HG02852 (cell line): ENCODE measurements around the gene SLC9A6.
A peak's percentile ranks its signal among the peaks of the same experiment; 100 is the strongest.
"Not testable (repeated sequence)": the region's sequence is repeated elsewhere in the genome, so short reads cannot be mapped to it uniquely, and the experiment has no call there.

Source experiments
- ATAC-seq: cut with Tn5 transposase; IDR thresholded peaks from one replicate; pipeline ENCODE4 v1.9.1; 2021; ENCODE audit warnings: mild to moderate bottlenecking, moderate library complexity; ENCODE audit not compliant: unreplicated experiment

SLC9A6 gene

DNA sequence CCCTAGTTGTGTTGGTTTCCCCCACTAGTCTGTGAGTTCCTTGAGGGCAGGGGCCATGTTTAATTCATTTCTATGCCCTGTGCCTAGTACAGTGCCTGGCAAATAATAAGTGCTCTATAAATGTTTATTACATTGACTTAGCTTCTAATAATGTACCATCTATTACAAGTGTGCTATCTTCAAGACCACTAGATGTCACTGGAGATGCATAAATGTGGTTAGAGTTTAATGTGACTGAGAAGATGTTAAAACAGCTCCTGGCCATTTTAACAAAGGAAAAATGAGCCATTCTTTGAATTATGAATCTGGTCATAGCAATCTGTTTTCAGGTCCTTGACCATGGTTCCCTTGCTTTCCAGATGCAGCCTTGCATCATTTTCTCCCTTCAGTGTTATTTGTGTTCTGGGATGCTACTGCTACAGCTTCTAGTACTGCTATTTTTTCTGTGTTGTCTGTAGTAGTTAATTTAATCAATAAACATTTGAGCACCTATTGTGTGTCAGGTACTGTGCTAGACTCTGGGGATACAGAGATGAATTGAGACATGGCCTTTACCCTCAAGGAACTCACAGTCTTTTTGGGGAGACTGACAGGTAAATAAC, 43.2 kb downstream of the SLC9A6 start:
- ATAC-seq: peak; percentile 63

DNA sequence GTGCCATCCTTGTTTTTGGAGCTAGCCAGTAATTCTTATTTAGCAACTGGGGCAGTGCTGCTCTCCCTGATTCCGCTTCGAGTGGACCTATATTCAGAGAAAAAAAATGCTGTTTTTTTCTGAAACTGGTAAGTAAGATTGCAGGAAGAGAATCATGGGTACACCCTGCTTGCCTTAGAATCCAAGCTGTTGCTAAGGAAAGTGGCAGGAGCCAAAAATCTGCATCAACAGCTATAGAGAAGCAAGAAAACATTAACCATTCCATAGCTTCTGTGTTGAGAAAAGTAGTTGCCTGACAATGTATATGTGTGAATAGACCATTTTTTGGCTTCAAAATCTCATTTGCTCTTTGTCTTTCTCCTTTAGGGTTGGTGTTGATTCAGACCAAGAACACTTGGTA, 44.5 kb downstream of the SLC9A6 start:
- ATAC-seq: no peak

DNA sequence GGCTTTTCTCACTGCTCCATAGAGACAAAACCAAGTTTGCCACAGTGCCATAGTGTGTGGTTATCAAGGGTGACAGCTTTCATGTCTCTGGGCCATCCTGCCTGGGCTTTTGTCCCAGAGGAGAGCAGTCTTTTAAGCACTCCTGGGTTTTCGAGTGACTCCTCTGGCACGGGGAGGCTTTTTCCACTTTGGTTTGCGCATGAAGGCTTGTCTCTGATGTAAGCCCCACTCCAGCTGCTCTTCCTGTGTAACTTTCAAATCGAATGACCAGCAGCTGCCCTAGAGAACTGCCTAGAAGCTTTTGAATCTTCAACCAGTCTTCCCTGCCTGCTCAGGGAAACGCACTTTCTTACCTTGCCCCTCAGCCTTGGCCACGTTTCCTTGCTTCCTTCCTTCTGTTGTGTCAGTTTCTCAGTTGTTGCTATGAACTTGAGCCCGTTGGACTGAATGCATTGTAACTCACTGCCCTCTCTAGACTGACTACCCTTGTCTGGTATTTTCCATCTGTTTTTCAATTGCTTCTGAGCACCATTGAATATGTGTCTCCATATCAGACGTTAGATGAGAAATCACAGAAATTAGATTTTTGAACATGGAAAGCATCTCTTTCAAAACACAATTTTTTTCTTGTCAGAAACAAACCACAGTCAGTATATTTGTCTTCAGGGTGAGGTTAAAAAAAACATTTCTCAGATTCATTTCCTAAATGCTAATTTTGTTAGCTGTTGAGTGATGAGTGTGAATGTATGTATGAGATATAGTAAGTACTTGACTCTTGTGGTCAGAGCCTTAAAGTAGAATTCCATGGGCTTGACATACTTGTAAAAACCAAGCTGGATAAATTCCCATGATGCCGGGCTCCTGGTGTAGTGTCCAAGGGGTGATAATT, 45.3 kb downstream of the SLC9A6 start:
- ATAC-seq: no peak

DNA sequence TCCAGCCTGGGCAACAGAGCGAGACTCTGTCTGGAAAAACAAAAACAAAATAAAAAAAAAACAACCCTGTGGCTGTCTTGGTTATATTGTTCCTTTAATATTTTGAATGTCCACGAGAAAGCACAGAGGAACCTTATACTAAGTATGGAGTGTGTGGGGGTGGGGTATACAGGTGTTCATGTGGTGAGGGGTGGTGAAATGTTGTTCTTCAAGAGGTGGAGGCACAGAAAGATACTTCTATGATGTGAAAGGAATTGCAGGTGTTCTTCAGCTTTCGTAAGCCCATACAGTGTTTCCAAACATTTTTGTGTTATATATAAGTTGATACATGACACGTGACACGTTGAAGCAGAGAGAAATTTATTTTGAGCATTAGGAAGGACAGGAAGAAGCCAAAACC, 46.4 kb downstream of the SLC9A6 start:
- no peak for ATAC-seq

DNA sequence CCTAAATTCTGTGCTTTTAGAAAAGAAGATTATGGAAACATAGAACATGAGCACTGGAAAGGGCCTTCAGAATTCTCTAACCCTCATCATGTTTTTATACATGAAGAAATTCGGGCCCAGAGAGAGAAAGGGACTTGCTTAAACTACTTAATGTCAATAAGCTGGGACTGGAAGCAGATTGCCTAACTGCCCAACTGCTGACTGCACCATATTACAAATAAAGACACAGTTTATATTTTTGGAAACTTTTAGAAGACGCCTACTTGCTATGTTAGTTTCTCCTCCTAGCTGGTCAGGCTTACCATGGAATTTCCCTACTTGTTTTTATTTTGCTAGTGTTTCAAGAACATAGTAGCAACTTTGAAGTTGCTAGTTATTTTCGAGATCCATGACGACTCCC, 47.1 kb downstream of the SLC9A6 start:
- no peak for ATAC-seq

DNA sequence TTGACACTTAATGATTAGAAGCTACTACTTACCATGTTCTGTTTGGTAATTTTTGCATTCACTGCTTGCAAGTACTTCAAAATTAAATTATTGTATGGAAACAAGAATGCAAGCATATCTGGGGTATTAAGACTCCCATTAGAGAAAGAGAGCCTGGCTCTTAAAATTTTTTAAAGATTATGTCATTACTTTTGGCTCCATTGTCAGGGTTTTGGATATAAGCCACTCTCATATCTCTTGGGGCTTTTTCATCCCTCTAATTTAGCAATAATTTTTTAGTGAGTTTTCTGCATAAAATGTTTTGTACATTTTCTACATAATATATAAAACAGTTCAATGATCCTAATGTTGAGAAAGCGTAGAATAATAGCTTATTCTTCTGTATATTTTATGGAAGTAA, 49.4 kb downstream of the SLC9A6 start:
- ATAC-seq: no peak

DNA sequence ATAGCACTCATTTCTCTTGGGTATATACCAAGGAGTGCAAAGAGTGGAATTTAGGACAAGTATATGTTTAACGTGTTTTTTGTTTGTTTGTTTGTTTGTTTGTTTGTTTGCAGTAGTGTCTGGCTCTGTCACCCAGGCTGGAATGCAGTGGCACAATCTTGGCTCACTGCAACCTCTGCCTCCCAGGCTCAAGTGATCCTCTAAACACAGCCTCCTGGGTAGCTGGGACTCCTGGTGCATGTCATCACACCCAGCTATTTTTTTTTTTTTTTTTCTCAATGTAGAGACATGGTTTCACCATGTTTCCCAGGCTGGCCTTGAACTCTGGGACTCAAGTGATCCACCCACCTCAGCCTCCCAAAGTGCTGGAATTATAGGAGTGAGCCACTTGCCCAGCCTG, 50.4 kb downstream of the SLC9A6 start:
- ATAC-seq: no peak

DNA sequence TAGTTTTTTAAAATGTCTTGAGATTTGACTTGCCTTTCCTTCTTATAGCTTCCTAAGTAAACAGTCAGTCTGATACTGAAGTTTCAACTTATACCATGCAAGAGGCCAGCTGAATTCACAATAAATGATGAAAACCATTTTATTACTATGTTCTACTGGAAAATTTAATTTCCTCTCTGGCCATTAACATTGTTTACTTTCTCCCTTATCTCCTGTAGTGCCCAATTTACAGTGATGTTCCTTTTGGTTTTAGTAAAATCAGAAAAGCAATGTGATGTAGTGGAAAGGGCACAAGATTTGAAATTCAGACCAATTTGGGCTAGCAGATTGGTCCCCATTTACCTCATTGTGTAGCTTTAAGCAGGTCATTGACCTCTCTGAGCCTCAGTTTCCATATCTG, 54.2 kb downstream of the SLC9A6 start:
- ATAC-seq: no peak

DNA sequence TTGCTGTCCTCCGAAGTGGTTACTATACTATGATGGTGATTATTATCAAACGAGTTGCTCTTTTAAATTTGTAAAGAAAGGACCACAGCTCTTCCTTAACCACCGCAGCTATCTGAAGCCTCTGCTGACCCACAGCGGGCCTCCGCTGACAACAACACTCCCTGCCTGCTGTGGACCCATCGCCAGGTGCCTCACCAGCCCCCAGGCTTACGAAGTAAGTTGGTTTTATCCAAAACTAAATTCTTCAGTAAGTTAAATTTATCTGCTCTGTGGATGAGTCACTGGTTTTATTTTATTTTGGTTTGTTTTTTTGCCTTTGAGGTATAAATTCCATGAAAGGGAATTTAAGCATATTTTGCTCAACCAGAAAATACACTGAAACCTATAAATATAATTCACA, 54.7 kb downstream of the SLC9A6 start:
- no peak for ATAC-seq

DNA sequence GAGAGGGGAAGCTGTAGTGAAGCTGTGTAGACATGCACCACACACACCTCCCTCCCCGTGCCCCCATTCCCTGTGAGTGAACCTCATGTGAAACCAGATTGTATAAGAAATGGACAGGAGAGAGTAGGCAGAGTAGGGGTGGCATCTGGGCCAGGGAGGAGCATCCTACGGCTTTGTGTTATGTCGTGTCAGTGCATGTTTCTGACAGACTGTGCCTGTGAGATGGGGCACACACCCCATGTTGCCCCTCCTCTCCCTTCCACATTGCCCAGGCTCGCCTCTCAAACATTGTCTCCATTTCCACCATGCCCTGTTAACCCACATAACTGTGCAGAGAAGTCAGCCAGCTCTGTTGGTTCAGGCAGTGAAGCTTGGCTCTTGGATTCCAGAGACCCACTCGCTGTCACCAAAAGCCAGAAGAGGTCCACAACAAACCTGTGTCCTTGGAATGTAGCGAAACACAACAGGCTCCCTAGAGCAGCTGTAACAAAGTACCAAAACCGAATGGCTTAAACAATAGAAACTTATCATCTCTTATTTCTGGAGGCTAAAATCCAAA, 56.1 kb downstream of the SLC9A6 start:
- ATAC-seq: no peak

DNA sequence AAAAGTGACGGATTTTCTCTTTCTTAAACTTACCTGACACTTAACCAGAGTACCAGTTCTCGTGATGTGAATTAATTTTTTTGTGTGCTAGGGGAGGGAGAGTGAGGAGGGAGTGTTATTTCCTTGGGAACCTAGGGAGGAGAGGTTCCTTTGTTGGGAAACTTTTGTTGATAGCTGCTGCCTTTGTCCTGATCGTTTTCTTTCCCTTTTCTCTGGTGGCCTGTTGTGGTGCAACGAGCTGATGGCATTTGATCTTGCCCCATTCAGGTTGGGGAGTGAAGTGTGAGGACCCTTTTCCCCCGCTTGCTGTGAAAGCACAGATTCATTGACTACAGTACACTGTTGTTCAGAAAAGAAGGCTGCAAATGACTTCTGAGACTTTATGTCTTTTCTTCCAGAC, 59.8 kb downstream of the SLC9A6 start:
- ATAC-seq: no peak

DNA sequence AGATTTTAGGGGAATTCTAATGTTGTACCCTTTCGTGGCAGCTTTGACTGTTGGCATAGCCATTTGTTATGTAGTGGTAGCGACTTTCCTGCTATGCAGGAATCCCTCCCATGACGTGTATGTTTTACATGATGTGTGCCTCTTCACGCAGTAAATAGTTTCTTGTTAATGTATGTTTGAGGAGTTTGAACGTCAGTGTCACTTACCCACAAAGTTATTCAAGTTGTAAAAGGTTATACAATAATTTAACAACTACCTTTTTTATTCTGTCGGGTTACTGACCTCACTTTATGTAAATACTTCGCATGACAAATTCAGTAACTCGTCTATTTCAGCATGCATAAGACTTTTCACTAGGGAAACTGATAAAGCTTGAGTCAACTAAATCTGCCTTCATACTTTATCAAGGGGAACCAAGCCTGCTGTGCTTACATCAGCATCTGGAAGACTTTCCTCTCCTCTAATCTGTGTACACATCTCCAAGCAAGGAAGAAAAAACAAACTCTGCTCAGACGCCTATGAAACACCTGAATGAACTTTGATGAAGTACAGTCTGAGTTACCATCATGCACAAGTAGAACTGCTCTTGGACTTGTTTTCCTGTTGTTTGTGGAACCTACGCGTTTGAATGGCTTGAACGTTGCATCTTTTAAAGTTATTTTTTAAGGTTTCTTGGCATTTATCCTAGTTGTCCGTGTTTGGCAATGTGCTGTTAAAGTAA, 61.2 kb downstream of the SLC9A6 start:
- no peak for ATAC-seq

DNA sequence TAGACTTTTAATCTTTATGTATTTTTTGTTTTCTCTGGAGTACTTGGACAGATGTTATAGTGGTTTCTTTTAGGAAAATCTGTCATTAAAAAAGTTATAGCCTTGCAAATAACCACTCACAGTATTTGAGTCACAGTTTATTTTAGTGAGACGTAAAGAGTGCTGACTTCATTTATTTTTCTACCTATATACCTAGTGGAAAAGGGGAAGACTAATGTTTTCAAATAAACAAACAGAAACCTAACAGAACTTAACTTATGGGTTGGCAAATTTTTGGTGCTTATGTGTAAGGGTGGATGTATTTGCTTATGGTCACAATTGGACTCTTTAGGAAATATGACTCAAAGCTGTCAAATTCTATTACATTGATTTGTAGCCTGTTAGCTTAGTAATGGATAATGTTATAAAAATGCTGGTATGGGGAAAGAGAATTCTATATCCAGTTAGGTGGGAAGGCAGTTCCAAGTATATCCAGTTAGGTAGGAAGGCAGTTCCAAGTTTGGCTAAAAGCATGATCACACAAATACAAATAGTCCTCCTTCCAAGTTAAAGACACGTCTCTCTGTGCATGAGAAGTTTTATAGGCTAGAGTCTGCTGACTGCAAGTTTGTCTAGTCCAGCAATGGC, 61.9 kb downstream of the SLC9A6 start:
- ATAC-seq: no peak

DNA sequence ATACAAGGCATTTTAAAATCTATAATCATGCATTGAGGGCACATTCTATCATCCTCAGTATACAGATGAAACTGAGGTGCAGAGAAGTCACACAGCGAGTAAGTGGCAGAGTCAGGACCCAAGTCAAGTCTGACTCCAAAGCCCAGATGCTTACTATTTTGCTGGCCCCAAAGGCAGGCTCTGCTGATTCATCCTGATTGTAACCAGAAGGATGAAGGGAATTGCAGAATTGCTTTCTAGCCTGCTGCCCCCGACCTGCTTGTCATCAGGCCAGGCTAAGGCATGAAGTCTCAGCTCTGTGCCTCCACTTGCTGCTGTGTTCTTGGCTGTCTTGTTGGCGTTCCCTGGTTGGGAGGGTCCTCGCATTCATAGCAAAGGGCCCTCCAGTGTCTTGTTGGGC, 62.7 kb downstream of the SLC9A6 start:
- ATAC-seq: no peak

DNA sequence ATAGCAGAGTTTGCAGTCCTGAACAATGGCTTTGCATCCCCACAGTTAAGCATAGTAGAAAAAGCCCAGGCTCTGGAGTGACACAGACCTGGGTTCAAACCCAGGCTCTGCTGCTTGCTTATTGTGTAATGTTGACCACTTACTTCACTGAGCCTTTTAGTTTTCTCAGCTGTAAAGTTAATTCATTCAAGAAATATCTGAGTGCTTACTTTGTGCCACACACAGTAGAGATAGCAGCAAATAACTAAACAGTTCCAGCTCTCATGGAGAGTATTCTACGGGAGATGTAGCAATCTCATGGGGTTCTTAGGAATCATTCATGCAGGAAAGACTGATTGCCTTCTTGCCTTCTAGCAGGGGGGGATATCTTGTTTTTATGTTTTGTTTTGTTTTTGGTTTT, 63.2 kb downstream of the SLC9A6 start:
- no peak for ATAC-seq

DNA sequence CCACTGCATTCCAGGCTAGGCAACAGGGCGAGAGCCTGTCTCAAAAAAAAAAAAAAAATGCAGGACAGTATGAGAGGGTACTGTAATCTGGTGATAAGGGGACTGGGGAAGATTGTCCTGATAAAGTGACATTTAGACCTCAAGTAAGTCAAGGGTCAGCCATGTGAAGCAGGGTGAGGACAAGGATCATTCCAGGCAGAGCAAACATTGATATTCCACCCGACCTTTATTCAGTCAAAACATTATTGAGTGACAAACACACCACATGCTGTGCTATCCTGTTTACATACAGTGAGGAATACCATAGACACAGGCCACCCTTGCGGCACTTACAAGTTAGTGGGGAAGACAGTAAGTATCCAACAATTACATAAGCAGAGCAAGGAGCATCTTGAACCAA, 64.4 kb downstream of the SLC9A6 start:
- no peak for ATAC-seq

DNA sequence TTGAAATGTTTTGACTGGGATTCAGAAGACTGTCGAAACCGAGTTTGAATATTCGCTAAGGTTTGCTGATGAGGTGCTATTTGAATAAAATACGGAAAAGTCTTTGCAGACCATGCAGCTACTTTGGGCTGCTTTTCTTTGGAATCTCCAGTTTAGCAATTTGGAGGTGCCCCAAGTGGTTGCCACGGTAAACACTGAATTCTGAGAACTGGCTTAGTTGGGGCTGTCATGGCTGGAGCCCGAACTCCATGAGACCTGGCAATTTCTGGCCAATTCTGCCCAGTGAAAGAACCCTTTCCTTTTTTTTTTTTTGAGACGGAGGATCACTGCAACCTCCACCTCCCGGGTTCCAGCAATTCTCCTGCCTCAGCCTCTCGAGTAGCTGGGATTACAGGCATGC, 65.6 kb downstream of the SLC9A6 start:
- ATAC-seq: not testable (repeated sequence)

DNA sequence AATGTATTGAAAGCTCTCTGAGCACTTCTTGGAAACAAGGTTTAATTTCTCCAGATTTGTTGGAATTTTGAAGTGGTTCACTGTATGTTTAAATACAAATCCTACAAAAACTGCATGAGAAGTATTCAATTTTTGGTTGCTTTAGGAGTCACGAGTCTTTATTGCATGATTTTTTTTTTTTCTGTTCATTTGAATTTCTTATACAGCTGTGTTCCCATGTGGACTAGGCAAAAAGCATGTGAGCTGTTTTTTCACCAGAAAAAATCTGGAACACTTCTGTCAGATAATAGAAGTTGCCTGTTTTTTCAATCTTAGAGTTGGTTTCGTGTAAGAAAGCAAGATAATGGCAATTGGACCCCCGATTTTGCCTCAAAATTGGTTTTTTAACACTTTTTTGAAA, 66.4 kb downstream of the SLC9A6 start:
- ATAC-seq: no peak

DNA sequence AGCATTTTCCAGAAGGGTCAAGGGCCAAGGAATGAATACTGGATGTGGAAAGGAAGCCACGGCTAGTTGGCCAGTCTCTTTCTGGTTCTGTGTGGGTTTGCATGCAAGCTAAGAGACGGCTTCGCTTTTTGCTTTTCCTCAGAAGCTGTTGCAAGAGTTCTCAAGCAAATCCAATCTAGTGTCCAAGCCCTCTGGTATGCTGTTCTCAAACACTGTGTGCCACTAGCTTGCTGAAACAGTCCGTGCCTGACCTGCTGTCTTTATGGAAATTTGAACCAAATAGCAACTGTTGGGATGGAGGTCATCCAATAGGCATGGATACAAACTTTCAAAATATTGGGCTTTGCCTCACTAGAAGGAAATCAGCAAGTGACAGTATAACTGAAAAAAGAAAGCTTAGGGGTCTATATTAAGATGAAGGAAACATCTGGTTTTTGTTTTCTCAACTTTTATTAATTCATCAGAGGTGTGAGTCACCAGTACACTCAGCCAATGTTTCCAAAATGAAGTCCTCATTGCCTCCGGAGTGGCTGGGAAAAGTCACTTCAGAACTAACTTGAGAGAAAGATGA, 70.5 kb downstream of the SLC9A6 start:
- no peak for ATAC-seq

DNA sequence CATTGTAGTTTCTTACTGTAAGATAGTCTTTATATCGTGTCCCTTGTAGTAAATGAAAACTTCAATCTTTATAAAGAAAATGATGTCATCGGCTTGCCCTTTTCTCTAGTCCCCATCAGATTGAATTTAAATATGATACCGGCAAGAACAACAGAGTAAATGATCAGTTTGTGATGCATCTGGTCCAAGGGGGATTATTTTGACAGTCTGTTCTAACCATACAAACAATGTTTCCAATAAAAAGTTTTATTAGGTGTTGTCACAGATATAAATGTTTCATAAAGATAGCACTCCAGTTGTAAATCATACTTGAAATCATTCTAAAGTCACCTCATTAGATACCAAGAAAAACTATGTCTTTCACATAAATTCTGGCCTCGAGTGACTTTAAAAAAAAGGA, 72.3 kb downstream of the SLC9A6 start:
- no peak for ATAC-seq

DNA sequence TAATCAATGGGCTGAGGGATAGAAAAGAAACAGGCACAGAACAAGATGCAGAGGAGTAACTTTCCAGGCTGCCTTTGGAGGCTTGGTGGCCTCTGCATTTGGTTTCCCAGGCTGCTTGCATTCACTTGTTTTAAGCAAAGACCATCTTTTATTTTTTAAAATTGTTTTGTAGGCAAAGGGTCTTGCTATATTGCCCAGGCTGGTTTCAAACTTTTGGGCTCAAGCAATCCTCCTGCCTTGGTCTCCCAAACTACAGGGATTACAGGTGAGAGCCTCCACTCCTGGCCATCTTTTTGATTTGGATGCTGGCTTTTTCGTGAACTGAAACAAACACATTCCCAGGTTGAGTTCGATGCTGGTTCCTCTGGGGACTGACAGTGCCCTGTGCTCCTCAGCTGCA, 74.1 kb downstream of the SLC9A6 start:
- no peak for ATAC-seq
